Measurements from ENCODE around the gene TAOK2.

GRCh38 chr16:30007378-30007895, 33.8 kb downstream of the TAOK2 start:
- TF ChIP-seq CTCF (IDR thresholded peaks at IDR 0.05) (no peak), POLR2A (IDR thresholded peaks at IDR 0.05) (no peak), EP300 (IDR thresholded peaks at IDR 0.05) (no peak)

Data from tibial nerve (tissue), 4 donors.